PC-9 (cell line): ENCODE data around the gene SPIN2B.
"Not testable (repeated sequence)": the region's sequence is repeated elsewhere in the genome, so short reads cannot be mapped to it uniquely, and the experiment has no call there.

Experiments used
- EZH2 ChIP-seq: fragments of 200-600 bp; sonication (generic); IDR thresholded peaks from 2 replicates; pipeline ENCODE4 v1.8.0; 2017; ENCODE audit warnings: antibody characterized with exemption, low read depth
- TF ChIP-seq, protein P1 (sequence below): fragments of 200-600 bp; sonication (generic); conservative IDR thresholded peaks from 2 replicates; pipeline ENCODE4 v1.6.1; 2017; ENCODE audit warnings: mixed run types, antibody characterized with exemption, mild to moderate bottlenecking, moderate library complexity

DNA sequence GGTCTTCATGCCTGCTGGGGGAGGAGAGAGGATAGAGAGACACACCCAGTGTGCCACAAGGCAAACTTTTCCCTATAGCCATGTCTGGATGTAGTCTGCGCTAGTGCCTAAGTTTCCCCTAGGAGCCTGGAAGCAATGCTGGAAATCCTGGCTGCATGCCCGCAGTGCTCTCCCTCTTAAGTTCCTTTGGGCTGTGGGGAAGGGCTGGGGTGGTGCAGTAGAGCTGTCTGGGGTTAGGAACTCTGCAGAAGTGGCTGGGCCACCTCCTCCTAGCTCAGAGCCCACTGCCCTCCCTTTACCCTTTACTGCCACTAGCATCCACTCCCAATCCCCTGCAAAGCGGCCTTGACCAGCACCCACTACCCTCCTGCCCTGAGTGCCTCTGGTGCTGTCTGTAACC, 15.2 kb upstream of the SPIN2B start:
- TF ChIP-seq, protein P1, sequence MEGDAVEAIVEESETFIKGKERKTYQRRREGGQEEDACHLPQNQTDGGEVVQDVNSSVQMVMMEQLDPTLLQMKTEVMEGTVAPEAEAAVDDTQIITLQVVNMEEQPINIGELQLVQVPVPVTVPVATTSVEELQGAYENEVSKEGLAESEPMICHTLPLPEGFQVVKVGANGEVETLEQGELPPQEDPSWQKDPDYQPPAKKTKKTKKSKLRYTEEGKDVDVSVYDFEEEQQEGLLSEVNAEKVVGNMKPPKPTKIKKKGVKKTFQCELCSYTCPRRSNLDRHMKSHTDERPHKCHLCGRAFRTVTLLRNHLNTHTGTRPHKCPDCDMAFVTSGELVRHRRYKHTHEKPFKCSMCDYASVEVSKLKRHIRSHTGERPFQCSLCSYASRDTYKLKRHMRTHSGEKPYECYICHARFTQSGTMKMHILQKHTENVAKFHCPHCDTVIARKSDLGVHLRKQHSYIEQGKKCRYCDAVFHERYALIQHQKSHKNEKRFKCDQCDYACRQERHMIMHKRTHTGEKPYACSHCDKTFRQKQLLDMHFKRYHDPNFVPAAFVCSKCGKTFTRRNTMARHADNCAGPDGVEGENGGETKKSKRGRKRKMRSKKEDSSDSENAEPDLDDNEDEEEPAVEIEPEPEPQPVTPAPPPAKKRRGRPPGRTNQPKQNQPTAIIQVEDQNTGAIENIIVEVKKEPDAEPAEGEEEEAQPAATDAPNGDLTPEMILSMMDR, result not testable (repeated sequence)
- TF ChIP-seq EZH2, result not testable (repeated sequence)
